ENCODE data around the gene MKI67.

MKI67 gene

DNA sequence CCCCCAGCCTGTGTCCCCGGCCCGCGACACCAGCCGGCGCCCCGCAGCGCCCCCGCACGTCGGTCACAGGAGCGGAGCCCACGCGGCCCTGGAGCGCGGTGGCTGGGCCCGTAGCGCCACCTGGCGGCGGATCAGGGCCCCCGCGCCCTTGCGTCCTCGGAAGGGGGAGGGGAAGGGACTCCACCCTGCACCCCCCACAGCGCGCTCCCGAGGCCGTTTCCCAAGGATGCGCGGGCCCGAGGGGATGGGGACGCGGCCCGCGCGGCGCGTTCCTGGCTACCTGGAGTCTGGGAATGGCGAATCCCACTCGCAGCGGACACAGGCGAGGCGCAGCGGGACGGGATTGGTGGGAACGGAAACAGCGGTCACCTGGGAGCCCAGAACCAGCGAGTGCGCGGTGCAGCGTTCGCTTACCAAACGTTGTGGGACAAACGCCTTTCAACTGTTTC is 23.8 kb upstream of the MKI67 start:
- no peaks in the 10 kb centered on the region for H3K79me2 ChIP-seq
- peak overlapping the region; percentile 58 for H2AFZ ChIP-seq
- no peaks in the 10 kb centered on the region for H3K9me3 ChIP-seq (ENCODE audit: control insufficient read depth, low read length)
- H3K27me3 ChIP-seq (ENCODE audit: control insufficient read depth, insufficient read depth, low read length), result no peaks in the 10 kb centered on the region
- H3K27ac ChIP-seq, result no peak overlapping the region
- H3K4me1 ChIP-seq, result no peaks in the 10 kb centered on the region
- H3K9ac ChIP-seq, result no peak overlapping the region
- H3K36me3 ChIP-seq (ENCODE audit: control insufficient read depth, insufficient read depth, low read length), result no peaks in the 10 kb centered on the region
- peak overlapping the region; percentile 79 for H3K4me2 ChIP-seq (ENCODE audit: low read length)
- TF ChIP-seq, protein P1, sequence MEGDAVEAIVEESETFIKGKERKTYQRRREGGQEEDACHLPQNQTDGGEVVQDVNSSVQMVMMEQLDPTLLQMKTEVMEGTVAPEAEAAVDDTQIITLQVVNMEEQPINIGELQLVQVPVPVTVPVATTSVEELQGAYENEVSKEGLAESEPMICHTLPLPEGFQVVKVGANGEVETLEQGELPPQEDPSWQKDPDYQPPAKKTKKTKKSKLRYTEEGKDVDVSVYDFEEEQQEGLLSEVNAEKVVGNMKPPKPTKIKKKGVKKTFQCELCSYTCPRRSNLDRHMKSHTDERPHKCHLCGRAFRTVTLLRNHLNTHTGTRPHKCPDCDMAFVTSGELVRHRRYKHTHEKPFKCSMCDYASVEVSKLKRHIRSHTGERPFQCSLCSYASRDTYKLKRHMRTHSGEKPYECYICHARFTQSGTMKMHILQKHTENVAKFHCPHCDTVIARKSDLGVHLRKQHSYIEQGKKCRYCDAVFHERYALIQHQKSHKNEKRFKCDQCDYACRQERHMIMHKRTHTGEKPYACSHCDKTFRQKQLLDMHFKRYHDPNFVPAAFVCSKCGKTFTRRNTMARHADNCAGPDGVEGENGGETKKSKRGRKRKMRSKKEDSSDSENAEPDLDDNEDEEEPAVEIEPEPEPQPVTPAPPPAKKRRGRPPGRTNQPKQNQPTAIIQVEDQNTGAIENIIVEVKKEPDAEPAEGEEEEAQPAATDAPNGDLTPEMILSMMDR (IDR thresholded peaks at IDR 0.05), result peak; percentile 58
- H3K4me3 ChIP-seq (ENCODE audit: low read depth, low read length), result peak overlapping the region; percentile 26

DNA sequence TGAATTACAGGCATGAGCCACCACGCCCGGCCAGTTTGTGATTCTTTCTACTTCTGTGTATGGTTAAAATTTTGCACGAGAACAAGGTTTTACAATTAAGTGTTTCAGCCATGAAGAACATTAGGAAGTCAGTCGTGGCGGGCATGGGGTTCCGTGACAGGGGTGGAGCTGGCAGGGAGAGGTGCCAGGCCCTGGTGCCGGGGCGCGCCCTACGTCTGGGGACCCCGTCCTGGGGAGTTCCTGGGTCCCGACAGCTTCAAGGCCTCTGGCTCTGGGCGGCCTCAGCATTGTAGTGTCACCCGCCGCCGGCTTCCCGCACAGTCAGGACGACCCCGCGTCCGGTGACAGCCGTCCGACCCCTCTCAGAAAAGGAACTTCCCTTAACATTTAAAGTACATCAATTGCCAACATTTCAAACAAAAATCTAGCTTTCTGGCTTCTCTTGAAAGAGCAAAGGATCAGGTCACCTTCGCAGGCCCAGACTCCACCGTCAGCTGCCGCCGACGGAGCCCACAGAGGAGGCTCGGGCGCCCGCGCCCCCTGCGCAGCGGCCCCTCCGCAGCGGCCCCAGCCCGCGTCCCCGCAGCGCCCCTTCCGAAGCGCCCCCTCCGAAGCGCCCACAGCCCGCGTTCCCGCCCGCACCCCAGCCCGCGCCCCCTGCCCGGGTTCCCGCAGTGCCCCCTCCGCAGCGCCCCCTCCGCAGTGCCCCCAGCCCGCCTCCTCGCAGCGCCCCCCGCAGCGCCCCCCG is 23.2 kb upstream of the MKI67 start:
- Histone ChIP-seq H3K9ac (no peak overlapping the region), H3K36me3 (ENCODE audit: control insufficient read depth, insufficient read depth, low read length) (no peaks in the 10 kb centered on the region), H3K4me1 (no peaks in the 10 kb centered on the region), H2AFZ (no peak overlapping the region), H3K9me3 (ENCODE audit: control insufficient read depth, low read length) (no peaks in the 10 kb centered on the region), H3K27ac (no peak overlapping the region), H3K27me3 (ENCODE audit: control insufficient read depth, insufficient read depth, low read length) (no peaks in the 10 kb centered on the region), H3K4me3 (ENCODE audit: low read depth, low read length) (no peak overlapping the region), H3K4me2 (ENCODE audit: low read length) (no peak overlapping the region), H3K79me2 (no peaks in the 10 kb centered on the region)
- TF ChIP-seq, protein P1 (IDR thresholded peaks at IDR 0.05), result no peak

DNA sequence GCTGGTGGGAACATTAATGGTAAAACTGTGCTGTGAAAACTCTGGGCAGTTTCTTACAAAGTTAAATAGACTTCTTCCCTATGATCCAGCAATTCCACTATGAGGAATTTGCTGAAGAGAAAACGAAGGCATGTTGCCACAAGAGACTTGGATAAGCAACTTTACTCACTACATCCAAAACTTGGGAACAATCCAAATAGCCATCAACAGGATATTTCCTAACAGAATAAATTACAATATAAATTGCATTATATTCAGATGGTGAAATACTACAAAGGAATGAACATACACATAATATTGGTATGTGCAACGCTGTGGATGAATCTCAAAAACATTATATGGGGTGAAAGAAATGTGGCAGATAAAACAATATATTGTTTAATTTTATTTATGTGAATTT is 21.4 kb upstream of the MKI67 start:
- H3K79me2 ChIP-seq, result no peaks in the 10 kb centered on the region
- TF ChIP-seq, protein P1 (IDR thresholded peaks at IDR 0.05), result no peak

DNA sequence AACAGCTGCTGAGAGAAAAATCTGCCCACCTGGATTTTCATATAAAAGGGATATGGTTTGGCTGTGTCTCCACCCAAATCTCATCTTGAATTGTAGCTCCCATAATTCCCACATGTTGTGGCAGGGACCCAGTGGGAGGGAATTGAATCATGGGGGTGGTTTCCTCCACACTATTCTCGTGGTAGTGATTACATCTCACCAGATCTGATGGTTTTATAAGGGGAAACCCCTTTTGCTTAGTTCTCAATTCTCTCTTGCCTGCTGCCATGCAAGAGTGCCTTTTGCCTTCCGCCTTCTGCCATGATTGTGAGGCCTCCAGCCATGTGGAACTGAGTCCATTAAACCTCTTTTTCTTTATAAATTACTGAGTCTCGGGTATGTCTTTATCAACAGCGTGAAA is 20.8 kb upstream of the MKI67 start:
- Histone ChIP-seq H3K79me2 (no peaks in the 10 kb centered on the region), H3K9ac (no peak overlapping the region), H3K9me3 (ENCODE audit: control insufficient read depth, low read length) (no peaks in the 10 kb centered on the region), H3K27ac (no peak overlapping the region), H3K4me1 (no peaks in the 10 kb centered on the region), H3K36me3 (ENCODE audit: control insufficient read depth, insufficient read depth, low read length) (no peaks in the 10 kb centered on the region), H3K4me3 (ENCODE audit: low read depth, low read length) (no peak overlapping the region), H3K27me3 (ENCODE audit: control insufficient read depth, insufficient read depth, low read length) (no peaks in the 10 kb centered on the region), H3K4me2 (ENCODE audit: low read length) (no peak overlapping the region), H2AFZ (no peak overlapping the region)
- TF ChIP-seq, protein P1 (IDR thresholded peaks at IDR 0.05), result no peak

More for the DNA sequence above, 21.4 kb upstream of the MKI67 start:
- Histone ChIP-seq H2AFZ (no peak overlapping the region), H3K4me3 (ENCODE audit: low read depth, low read length) (no peak overlapping the region), H3K27ac (no peak overlapping the region), H3K36me3 (ENCODE audit: control insufficient read depth, insufficient read depth, low read length) (no peaks in the 10 kb centered on the region), H3K9ac (no peak overlapping the region), H3K9me3 (ENCODE audit: control insufficient read depth, low read length) (no peaks in the 10 kb centered on the region), H3K4me2 (ENCODE audit: low read length) (no peak overlapping the region), H3K27me3 (ENCODE audit: control insufficient read depth, insufficient read depth, low read length) (no peaks in the 10 kb centered on the region), H3K4me1 (no peaks in the 10 kb centered on the region)

DNA sequence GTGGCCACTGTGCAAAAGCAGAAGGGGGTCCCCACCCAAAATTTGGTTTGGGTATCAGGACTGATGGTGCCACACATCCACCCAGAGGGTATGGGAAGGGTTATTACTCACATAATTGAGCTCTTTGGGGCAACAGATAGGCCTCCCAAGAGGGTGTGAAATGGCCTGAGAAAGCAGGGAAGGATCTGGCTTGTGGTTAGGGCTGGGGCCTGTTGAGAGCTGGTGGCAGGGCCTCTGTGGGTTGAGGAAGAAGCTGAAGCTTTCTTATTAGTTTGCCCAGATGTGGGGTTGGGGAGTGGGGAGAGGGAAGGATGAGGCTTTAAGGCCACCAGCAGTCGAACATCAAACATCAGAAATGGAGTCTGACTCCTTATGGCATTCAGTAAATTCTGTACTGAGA is 18.3 kb upstream of the MKI67 start:
- Histone ChIP-seq H3K9ac (no peak overlapping the region), H3K36me3 (ENCODE audit: control insufficient read depth, insufficient read depth, low read length) (no peaks in the 10 kb centered on the region), H3K27ac (no peak overlapping the region), H3K4me3 (ENCODE audit: low read depth, low read length) (no peak overlapping the region), H3K4me2 (ENCODE audit: low read length) (no peak overlapping the region), H3K27me3 (ENCODE audit: control insufficient read depth, insufficient read depth, low read length) (no peaks in the 10 kb centered on the region), H2AFZ (no peak overlapping the region), H3K79me2 (no peaks in the 10 kb centered on the region), H3K9me3 (ENCODE audit: control insufficient read depth, low read length) (no peaks in the 10 kb centered on the region), H3K4me1 (no peaks in the 10 kb centered on the region)
- TF ChIP-seq, protein P1 (IDR thresholded peaks at IDR 0.05), result no peak
